B cell (primary cell): ENCODE results near the gene NFATC1. TPM values are rescaled to one million over a fixed set of nuclear protein-coding genes. Genes with fewer than 3 reads are reported as not detected.

Source experiments
- ATAC-seq: fragments of 200-7000 bp; cut with Tn5 transposase; one replicate; pipeline ENCODE4 v1.10.0; 2021; ENCODE audit warnings: low read depth, mild to moderate bottlenecking, moderate number of reproducible peaks, moderate library complexity
- CTCF ChIA-PET: fragments of 350-600 bp; sonication (Branson Sonifier 250); formaldehyde crosslinking; loops from one replicate; lab custom pipeline; 2021; ENCODE audit warnings: antibody characterized with exemption, inconsistent platforms; lab: Charles Lee
- POLR2A ChIA-PET: fragments of 350-600 bp; sonication (Branson Sonifier 250); formaldehyde crosslinking; loops from one replicate; lab custom pipeline; 2021; ENCODE audit warnings: antibody characterized with exemption; lab: Charles Lee
- DNase-seq: peaks from one replicate; pipeline ENCODE4 v3.0.0; 2013
- H2AFZ ChIP-seq: 2 replicates; pipeline ENCODE4 v1.6.1; 2012; ENCODE audit warnings: mild to moderate bottlenecking, low read depth, low read length; ENCODE audit not compliant: insufficient read depth, poor library complexity, severe bottlenecking
- H3K27ac ChIP-seq, 2 donors: 1 replicate in 1 of 2; 2 replicates in 1 of 2; pipeline ENCODE4 v1.5.1; 2012 to 2013; ENCODE audit warnings: low read length in 2 of 2, mild to moderate bottlenecking in 2 of 2, moderate library complexity in 1 of 2
- H3K27me3 ChIP-seq, 4 experiments: fragments of 200-600 bp in 1 of 4; sonication (generic) in 1 of 4; replicated peaks in 1 of 4; 1 replicate in 2 of 4; 2 replicates in 2 of 4; pipeline versions ENCODE4 v1.6.1 to v1.7.0; 2013 to 2016; ENCODE audit warnings: low read length in 3 of 4, mild to moderate bottlenecking in 2 of 4, mixed read lengths in 1 of 4, moderate library complexity in 1 of 4; ENCODE audit not compliant: insufficient read depth in 4 of 4, control insufficient read depth in 3 of 4; ENCODE audit errors: control extremely low read depth in 1 of 4
- H3K36me3 ChIP-seq, 2 experiments: replicated peaks in 1 of 2; 1 replicate in 1 of 2; 2 replicates in 1 of 2; pipeline versions ENCODE4 v1.6.1 to v1.7.1; 2013; ENCODE audit warnings: low read length in 1 of 2; ENCODE audit not compliant: insufficient read depth in 2 of 2, control insufficient read depth in 1 of 2; ENCODE audit errors: control extremely low read depth in 1 of 2, extremely low read depth in 1 of 2
- H3K4me1 ChIP-seq, 2 donors: fragments of 200-600 bp in 1 of 2; sonication (generic) in 1 of 2; 1 replicate in 1 of 2; 2 replicates in 1 of 2; pipeline versions ENCODE4 v1.5.1 to v1.6.1; 2013 to 2017; ENCODE audit warnings: low read length in 2 of 2; ENCODE audit not compliant: control insufficient read depth in 2 of 2, insufficient read depth in 2 of 2
- H3K4me2 ChIP-seq: replicated peaks from 2 replicates; pipeline ENCODE3; 2012; ENCODE audit warnings: mild to moderate bottlenecking, low read depth, low read length; ENCODE audit not compliant: poor library complexity, severe bottlenecking
- H3K4me3 ChIP-seq, 5 experiments: fragments of 200-600 bp in 1 of 5; sonication (generic) in 1 of 5; 1 replicate in 3 of 5; 2 replicates in 2 of 5; pipeline versions ENCODE4 v1.5.1 to v1.7.0; 2011 to 2016; ENCODE audit warnings: low read length in 4 of 5, mild to moderate bottlenecking in 4 of 5, low read depth in 2 of 5, control low read depth in 1 of 5, moderate library complexity in 1 of 5; ENCODE audit not compliant: insufficient read depth in 1 of 5; ENCODE audit errors: control extremely low read depth in 1 of 5, extremely low read depth in 1 of 5
- H3K79me2 ChIP-seq: fragments of 200-600 bp; sonication (generic); one replicate; pipeline ENCODE4 v1.6.0; 2016; ENCODE audit warnings: low read length; ENCODE audit not compliant: control insufficient read depth, insufficient read depth
- H3K9ac ChIP-seq: fragments of 200-600 bp; sonication (generic); 2 replicates; pipeline ENCODE4 v1.6.1; 2017; ENCODE audit warnings: mild to moderate bottlenecking, low read length, moderate library complexity
- H3K9me3 ChIP-seq, 3 donors: one replicate each; pipeline versions ENCODE4 v1.6.1 to v1.7.1; 2013; ENCODE audit warnings: low read length in 2 of 3; ENCODE audit not compliant: control insufficient read depth in 2 of 3, insufficient read depth in 1 of 3; ENCODE audit errors: control extremely low read depth in 1 of 3
- H4K20me1 ChIP-seq: 2 replicates; pipeline ENCODE4 v1.6.0; 2012; ENCODE audit warnings: mild to moderate bottlenecking, low read length; ENCODE audit not compliant: insufficient read depth, control insufficient read depth, poor library complexity, severe bottlenecking
- H3K27ac Mint-ChIP-seq: one replicate; pipeline ENCODE4 v1.8.0; 2021; ENCODE audit warnings: mixed read lengths
- H3K27me3 Mint-ChIP-seq: one replicate; pipeline ENCODE4 v1.8.0; 2021; ENCODE audit warnings: mixed read lengths
- H3K4me1 Mint-ChIP-seq: one replicate; pipeline ENCODE4 v1.8.0; 2021; ENCODE audit warnings: mixed read lengths
- H3K4me3 Mint-ChIP-seq: one replicate; pipeline ENCODE4 v1.8.0; 2021; ENCODE audit warnings: mixed read lengths
- H3K9me3 Mint-ChIP-seq: one replicate; pipeline ENCODE4 v1.8.0; 2022; ENCODE audit warnings: mixed read lengths; ENCODE audit not compliant: insufficient read depth
- EZH2 ChIP-seq: IDR thresholded peaks from 2 replicates; pipeline ENCODE4 v1.6.1; 2012; ENCODE audit warnings: borderline replicate concordance, low read depth, mild to moderate bottlenecking, moderate library complexity, low read length; ENCODE audit not compliant: insufficient read depth, poor library complexity, severe bottlenecking
- WGBS: methylation state at CpG from one replicate; pipeline ENCODE4 v1.1.5; 2013; ENCODE audit warnings: missing lambda C conversion rate; ENCODE audit not compliant: insufficient coverage; 5-methylcytosine and 5-hydroxymethylcytosine counted together
- intact Hi-C: fragments of 100-400 bp; cut with micrococcal nuclease; formaldehyde crosslinking; loops from one replicate; pipeline ENCODE4 v1.10.0; 2022
- polyA plus RNA-seq: library from polyadenylated mRNA; depleted of rRNA; stranded (reverse); fragments of >200 nt; gene quantifications from 2 replicates; pipeline ENCODE4 v1.2.3, GENCODE V29; 2012
- total RNA-seq, 2 donors: library from RNA; stranded (reverse); fragments of 120-200 nt in 1 of 2; gene quantifications; 1 replicate in 1 of 2; 2 replicates in 1 of 2; pipeline versions ENCODE4 v1.2.3 to v1.2.4, GENCODE V29; 2013 to 2022
- TF ChIP-seq, protein P1 (sequence below): fragments of 200-600 bp; IDR thresholded peaks from one replicate; pipeline ENCODE4 v1.8.0; 2022; ENCODE audit warnings: antibody characterized with exemption, mild to moderate bottlenecking

The NFATC1 gene
- total and polyA plus RNA-seq, 2 donors (not counting 1 experiment from before 2014, with no cell fraction given) = 32.2 to 108 TPM

DNA sequence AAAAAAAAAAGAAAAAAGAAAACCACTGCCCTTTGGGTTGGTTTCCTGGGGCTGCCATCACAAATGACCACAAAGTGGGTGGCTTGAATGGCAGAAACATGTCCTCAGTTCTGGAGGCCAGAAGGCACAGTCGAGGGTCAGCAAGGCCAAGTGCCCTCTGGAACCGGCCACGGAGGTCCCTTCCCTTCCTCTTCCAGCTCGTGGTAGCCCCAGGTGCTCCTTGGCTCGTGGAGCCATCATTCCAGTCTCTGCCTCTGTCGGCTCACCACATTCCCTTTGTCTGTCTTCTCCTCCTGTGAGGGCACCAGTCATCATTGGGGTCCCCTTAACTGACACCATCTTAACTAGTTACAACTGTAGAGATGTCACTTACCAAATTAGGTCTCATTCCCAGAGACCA, 8.5 kb upstream of the NFATC1 start:
- POLR2A ChIA-PET = no interaction called here
- intact Hi-C loops = no loop called here
- no peak overlapping the region for H3K4me3 Mint-ChIP-seq
- TF ChIP-seq, protein P1, sequence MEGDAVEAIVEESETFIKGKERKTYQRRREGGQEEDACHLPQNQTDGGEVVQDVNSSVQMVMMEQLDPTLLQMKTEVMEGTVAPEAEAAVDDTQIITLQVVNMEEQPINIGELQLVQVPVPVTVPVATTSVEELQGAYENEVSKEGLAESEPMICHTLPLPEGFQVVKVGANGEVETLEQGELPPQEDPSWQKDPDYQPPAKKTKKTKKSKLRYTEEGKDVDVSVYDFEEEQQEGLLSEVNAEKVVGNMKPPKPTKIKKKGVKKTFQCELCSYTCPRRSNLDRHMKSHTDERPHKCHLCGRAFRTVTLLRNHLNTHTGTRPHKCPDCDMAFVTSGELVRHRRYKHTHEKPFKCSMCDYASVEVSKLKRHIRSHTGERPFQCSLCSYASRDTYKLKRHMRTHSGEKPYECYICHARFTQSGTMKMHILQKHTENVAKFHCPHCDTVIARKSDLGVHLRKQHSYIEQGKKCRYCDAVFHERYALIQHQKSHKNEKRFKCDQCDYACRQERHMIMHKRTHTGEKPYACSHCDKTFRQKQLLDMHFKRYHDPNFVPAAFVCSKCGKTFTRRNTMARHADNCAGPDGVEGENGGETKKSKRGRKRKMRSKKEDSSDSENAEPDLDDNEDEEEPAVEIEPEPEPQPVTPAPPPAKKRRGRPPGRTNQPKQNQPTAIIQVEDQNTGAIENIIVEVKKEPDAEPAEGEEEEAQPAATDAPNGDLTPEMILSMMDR = no peak
- no peak for TF ChIP-seq EZH2
- no peak overlapping the region for H3K4me2 ChIP-seq
- no peak overlapping the region for H3K27ac Mint-ChIP-seq
- no peaks in the 10 kb centered on the region for H3K36me3 ChIP-seq
- H3K79me2 ChIP-seq = no peaks in the 10 kb centered on the region
- CTCF ChIA-PET = interaction anchor here (1.6 kb wide), 1 partner anchor 121 kb away, joined by 3 read pairs; no protein-coding TSS in a partner anchor
- H3K4me3 ChIP-seq = no peak overlapping the region
- no peaks in the 10 kb centered on the region for H4K20me1 ChIP-seq
- H3K27ac ChIP-seq = no peak overlapping the region
- no peak overlapping the region for H2AFZ ChIP-seq
- H3K9ac ChIP-seq = no peak overlapping the region
- H3K9me3 Mint-ChIP-seq = no peaks in the 10 kb centered on the region
- peaks cover 4% of the 10 kb centered on the region for H3K27me3 Mint-ChIP-seq
- no peak for DNase-seq
- peaks cover 4 to 8% of the 10 kb centered on the region in 2 donors for H3K4me1 ChIP-seq
- H3K27me3 ChIP-seq = no peaks in the 10 kb centered on the region
- 94% methylated on average over 6 of the region's 6 CpGs for WGBS
- peaks cover 8% of the 10 kb centered on the region for H3K4me1 Mint-ChIP-seq
- ATAC-seq = no peak
- peaks cover 0 to 4% (median 0%) of the 10 kb centered on the region in 3 donors for H3K9me3 ChIP-seq

- Mint-ChIP-seq H3K27ac (no peak overlapping the region), H3K4me3 (no peak overlapping the region), H3K9me3 (no peaks in the 10 kb centered on the region), H3K27me3 (peaks cover 4% of the 10 kb centered on the region), H3K4me1 (peaks cover 12% of the 10 kb centered on the region)
- Histone ChIP-seq H3K27me3 (no peaks in the 10 kb centered on the region), H3K9me3 (peaks cover 0 to 4% (median 0%) of the 10 kb centered on the region in 3 donors), H3K4me2 (no peak overlapping the region), H3K36me3 (no peaks in the 10 kb centered on the region), H3K79me2 (no peaks in the 10 kb centered on the region), H4K20me1 (no peaks in the 10 kb centered on the region), H3K27ac (no peak overlapping the region), H2AFZ (no peak overlapping the region), H3K4me3 (no peak overlapping the region), H3K4me1 (peaks cover 6 to 11% of the 10 kb centered on the region in 2 donors), H3K9ac (no peak overlapping the region)
- ATAC-seq = no peak
- no peak for TF ChIP-seq EZH2
- TF ChIP-seq, protein P1 = no peak
- ChIA-PET CTCF (interaction anchor here (1.3 to 1.6 kb wide), 2 partner anchors 8 to 120 kb away, joined by 3 to 6 read pairs; no protein-coding TSS in a partner anchor), POLR2A (no interaction called here)
- WGBS = 89% methylated on average over 8 of the region's 11 CpGs
- intact Hi-C loops = no loop called here
- no peak for DNase-seq
Measured at GRCh38 chr18:79387615-79388014, 8.1 kb upstream of the NFATC1 start.
